ENCODE results near the gene C16orf90.
"Not testable (repeated sequence)": the region's sequence is repeated elsewhere in the genome, so short reads cannot be mapped to it uniquely, and the experiment has no call there.

Gene C16orf90

DNA sequence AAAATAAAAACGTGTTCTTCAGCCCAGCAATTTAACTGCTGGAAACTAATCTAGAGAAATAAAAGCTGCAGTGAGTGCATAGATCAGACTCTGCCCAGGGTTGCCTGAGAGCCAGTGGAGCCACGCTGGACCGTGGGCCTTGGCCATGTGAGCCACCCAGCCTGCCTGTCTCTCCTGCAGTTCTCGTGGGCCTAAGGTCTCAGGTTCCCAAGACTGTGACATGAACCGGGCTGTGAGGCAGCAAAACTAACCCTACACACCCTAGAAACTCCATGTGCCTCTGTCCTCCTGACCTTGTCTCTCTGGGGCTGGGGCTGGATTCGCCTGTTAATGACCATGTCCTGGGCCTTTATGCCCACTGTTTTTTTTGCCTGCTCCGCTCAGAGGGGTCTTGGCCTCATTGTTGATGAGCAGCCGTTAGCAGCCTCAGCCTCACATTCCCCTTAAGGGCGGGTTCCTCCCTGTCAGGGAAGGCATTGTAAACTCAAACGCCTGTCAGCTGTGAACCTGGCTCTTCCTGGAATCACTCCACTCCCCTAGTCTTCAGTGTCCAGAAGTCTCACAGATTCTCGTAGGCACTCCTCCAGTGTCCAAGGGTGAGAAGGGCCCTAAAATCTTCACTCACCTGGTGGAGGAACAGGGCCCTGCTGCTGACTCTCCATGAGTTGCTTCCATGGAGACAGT is 16.9 kb downstream of the C16orf90 start:
- Histone ChIP-seq H3K9ac (ENCODE audit: low read length) (no peak overlapping the region), H3K4me3 (ENCODE audit: low read length) (no peak overlapping the region), H3K27me3 (ENCODE audit: control insufficient read depth, insufficient read depth, low read length) (no peaks in the 10 kb centered on the region), H3K36me3 (ENCODE audit: control insufficient read depth, insufficient read depth, low read length) (peaks cover 8% of the 10 kb centered on the region), H3K9me3 (ENCODE audit: control insufficient read depth, low read length) (no peaks in the 10 kb centered on the region), H3K4me1 (ENCODE audit: control insufficient read depth, insufficient read depth, low read length) (peaks cover 21% of the 10 kb centered on the region)

DNA sequence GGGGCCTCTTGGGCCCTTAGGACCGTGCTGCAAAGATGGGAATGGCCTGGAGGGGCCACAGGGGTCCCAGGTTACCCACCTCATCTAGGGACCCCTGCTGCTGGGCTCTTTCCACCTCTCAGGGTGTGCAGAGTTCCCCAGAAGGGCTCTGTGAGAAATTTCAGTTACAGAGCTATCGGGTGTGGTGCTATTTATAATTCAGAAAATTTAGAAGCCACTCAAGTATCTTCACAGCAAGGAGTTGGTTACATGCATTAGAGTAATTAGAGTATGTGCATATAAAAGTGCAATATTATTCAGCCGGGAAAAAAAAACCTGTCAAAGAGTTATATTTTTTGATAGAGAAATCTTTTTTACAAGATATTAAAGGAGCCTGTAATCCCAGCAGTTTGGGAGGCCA is 18.9 kb downstream of the C16orf90 start:
- Histone ChIP-seq H3K4me3 (ENCODE audit: low read length) (no peak overlapping the region), H3K9ac (ENCODE audit: low read length) (no peak overlapping the region), H3K36me3 (ENCODE audit: control insufficient read depth, insufficient read depth, low read length) (peaks cover 8% of the 10 kb centered on the region), H3K27me3 (ENCODE audit: control insufficient read depth, insufficient read depth, low read length) (no peaks in the 10 kb centered on the region), H3K9me3 (ENCODE audit: control insufficient read depth, low read length) (no peaks in the 10 kb centered on the region), H3K4me1 (ENCODE audit: control insufficient read depth, insufficient read depth, low read length) (peaks cover 21% of the 10 kb centered on the region)

DNA sequence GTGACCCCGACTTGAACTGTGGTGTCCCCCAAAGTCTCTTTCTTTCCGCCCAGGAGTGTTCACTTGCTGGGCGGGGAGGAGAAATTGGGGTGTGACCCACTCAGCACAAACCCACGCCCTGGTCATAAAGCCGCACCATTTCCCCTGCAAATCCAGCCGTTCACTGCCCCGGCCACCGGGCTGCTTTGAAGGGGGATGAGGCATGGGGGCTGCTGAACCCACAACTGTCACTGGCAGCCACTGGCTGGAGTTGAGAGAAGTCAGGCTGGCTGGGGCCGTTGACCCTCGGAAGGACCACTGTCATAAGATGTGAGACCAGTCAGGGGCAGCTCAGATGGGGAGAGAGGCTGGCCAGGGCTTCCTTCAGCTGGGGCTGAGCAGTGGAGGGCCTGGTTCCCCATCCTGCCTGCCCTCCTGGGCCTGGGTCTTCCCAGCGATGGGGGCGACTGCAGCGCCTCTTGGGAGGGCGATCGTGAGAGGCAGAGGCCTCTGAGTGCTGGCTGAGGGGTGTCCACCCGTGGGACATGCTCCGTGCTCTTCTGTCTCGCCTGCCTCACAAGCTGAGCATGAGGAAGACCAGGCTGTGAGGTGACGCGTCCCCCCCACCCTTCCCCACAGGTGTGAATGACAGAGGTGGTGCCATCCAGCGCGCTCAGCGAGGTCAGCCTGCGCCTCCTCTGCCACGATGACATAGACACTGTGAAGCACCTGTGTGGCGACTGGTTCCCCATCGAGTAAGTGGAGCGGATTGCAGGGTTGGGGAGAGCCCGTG is 19.5 kb downstream of the C16orf90 start:
- Histone ChIP-seq H3K4me3 (ENCODE audit: low read length) (no peak overlapping the region), H3K9ac (ENCODE audit: low read length) (no peak overlapping the region), H3K9me3 (ENCODE audit: control insufficient read depth, low read length) (no peaks in the 10 kb centered on the region), H3K36me3 (ENCODE audit: control insufficient read depth, insufficient read depth, low read length) (peaks cover 8% of the 10 kb centered on the region), H3K4me1 (ENCODE audit: control insufficient read depth, insufficient read depth, low read length) (peaks cover 21% of the 10 kb centered on the region), H3K27me3 (ENCODE audit: control insufficient read depth, insufficient read depth, low read length) (no peaks in the 10 kb centered on the region)

DNA sequence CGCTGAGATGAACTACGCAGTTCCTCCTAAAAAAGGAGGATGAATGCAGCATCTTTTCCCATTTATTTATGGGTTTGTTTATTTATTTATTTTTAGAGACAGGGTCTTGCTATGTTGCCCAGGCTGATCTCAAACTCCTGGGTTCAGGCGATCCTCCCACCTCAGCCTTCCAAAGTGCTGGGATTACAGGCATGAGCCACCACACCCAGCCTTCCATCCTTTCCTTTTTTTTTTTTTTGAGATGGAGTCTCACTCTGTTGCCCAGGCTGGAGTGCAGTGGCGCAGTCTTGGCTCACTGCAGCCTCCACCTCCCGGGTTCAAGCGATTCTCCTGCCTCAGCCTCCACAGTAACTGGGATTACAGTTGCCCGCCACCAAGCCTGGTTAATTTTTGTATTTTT is 20.4 kb downstream of the C16orf90 start:
- H3K9ac ChIP-seq (ENCODE audit: low read length); H3K9me3 ChIP-seq (ENCODE audit: control insufficient read depth, low read length); H3K36me3 ChIP-seq (ENCODE audit: control insufficient read depth, insufficient read depth, low read length); H3K27me3 ChIP-seq (ENCODE audit: control insufficient read depth, insufficient read depth, low read length); H3K4me3 ChIP-seq (ENCODE audit: low read length): not testable (repeated sequence)
- peaks cover 21% of the 10 kb centered on the region for H3K4me1 ChIP-seq (ENCODE audit: control insufficient read depth, insufficient read depth, low read length)

DNA sequence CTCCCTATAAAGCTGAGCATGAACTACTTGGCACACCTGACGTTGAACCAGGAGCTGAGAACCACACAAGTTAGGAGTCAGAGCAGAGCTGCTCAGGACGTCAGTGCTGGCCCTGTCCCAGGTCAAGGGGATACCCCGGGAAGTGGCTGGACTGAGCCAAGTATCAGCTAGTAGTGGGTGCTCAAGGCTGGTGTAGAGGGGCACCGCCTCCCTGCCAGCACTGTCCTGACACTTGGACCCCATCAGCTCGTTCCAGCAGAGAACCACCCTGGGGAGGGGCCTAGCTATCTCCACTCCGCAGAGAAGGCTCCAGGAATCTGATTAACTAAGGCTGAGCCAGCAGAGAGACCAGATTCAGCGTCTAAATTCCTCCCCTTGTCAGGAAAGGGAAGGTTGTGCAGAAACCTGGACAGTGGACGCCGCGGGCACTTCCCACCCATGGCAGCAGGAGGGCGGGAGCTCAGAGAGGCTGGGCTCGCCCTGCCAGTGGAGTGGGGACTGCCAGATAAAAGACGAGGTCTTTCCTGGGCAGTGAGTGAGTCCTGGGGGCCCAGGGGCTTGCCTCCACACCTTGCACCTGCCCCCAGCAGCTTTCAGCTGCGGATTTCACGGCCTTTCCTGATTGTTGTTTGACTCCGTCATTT is 21.0 kb downstream of the C16orf90 start:
- H3K4me1 ChIP-seq (ENCODE audit: control insufficient read depth, insufficient read depth, low read length), result peaks cover 21% of the 10 kb centered on the region
- H3K27me3 ChIP-seq (ENCODE audit: control insufficient read depth, insufficient read depth, low read length), result no peaks in the 10 kb centered on the region
- no peak overlapping the region for H3K9ac ChIP-seq (ENCODE audit: low read length)
- H3K9me3 ChIP-seq (ENCODE audit: control insufficient read depth, low read length), result no peaks in the 10 kb centered on the region
- peaks cover 4% of the 10 kb centered on the region for H3K36me3 ChIP-seq (ENCODE audit: control insufficient read depth, insufficient read depth, low read length)
- no peak overlapping the region for H3K4me3 ChIP-seq (ENCODE audit: low read length)

DNA sequence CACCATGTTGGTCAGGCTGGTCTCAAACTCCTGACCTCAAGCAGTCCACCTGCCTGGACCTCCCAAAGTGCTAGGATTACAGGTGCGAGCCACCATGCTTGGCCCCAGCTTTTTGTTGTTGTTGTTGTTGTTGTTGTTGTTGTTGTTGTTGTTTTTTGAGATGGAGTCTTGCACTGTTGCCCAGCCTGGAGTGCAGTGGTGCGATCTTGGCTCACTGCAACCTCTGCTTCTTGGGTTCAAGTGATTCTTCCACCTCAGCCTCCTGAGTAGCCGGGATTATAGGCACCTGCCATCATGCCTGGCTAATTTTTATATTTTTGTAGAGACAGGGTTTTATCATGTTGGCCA is 21.7 kb downstream of the C16orf90 start:
- not testable (repeated sequence) for H3K36me3 ChIP-seq (ENCODE audit: control insufficient read depth, insufficient read depth, low read length); H3K9me3 ChIP-seq (ENCODE audit: control insufficient read depth, low read length); H3K27me3 ChIP-seq (ENCODE audit: control insufficient read depth, insufficient read depth, low read length); H3K4me3 ChIP-seq (ENCODE audit: low read length); H3K9ac ChIP-seq (ENCODE audit: low read length)
- H3K4me1 ChIP-seq (ENCODE audit: control insufficient read depth, insufficient read depth, low read length), result peaks cover 22% of the 10 kb centered on the region

DNA sequence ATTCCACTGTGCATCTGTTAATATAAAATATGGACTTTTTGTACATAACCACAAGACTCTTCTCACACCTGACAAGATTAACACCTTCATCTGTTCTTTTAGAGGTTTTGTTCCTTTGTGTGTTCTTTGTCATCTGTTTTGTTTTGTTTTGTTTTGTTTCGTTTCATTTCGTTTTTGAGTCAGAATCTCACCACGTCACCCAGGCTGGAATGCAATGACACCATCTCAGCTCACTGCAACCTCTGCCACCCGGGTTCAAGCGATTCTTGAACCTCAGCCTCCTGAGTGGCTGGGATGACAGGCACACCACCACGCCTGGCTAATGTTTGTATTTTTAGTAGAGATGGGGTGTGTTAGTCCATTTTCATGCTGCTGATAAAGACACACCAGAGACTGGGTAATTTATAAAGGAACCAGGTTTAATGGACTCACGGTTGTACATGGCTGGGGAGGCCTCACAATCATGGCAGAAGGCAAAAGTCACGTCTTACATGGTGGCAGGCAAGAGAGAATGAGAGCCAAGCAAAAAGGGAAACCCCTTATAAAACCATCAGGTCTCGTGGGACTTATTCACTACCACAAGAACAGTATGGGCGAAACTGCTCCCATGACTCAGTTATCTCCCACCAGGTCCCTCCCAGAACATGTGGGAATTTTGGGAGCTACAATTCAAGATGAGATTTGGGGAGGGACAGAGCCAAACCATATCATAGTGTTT is 22.3 kb downstream of the C16orf90 start:
- peaks cover 27% of the 10 kb centered on the region for H3K4me1 ChIP-seq (ENCODE audit: control insufficient read depth, insufficient read depth, low read length)
- no peaks in the 10 kb centered on the region for H3K27me3 ChIP-seq (ENCODE audit: control insufficient read depth, insufficient read depth, low read length)
- no peaks in the 10 kb centered on the region for H3K36me3 ChIP-seq (ENCODE audit: control insufficient read depth, insufficient read depth, low read length)
- H3K9me3 ChIP-seq (ENCODE audit: control insufficient read depth, low read length), result no peaks in the 10 kb centered on the region
- H3K4me3 ChIP-seq (ENCODE audit: low read length), result no peak overlapping the region
- no peak overlapping the region for H3K9ac ChIP-seq (ENCODE audit: low read length)

DNA sequence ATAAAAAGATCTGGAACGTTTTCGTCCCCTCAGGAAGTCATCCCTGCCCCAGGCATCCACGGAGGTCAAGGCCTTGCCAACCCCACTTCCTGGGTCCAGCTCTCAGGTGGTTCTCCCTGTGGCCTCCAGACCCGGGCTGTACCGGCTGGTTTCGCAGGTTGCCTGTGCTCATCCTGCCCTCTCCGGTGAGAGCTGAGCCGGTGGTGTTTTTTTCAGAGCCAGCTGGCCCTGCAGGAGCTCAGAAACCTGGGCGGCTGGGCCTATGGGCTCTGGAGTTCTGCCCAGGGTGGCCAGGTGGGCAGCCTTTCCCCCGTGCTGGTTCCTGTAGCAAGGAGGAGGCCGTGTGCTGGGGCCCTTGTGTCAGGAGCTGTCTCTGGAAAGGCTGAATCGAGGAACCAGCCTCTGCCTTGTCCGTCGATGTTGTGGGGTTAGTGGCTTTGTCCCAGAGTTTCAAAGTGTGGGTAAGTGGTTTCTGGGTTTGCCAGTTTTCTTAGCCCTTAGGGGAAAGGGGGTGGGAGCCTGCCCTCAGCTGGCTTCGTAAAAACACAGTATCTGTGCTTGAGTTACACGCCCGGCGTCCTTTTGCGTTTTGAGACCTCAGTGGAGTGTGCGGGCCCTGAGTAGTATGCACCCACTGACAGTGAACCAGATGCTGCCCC is 23.6 kb downstream of the C16orf90 start:
- H3K36me3 ChIP-seq (ENCODE audit: control insufficient read depth, insufficient read depth, low read length), result no peaks in the 10 kb centered on the region
- H3K27me3 ChIP-seq (ENCODE audit: control insufficient read depth, insufficient read depth, low read length), result no peaks in the 10 kb centered on the region
- H3K9me3 ChIP-seq (ENCODE audit: control insufficient read depth, low read length), result no peaks in the 10 kb centered on the region
- peaks cover 32% of the 10 kb centered on the region for H3K4me1 ChIP-seq (ENCODE audit: control insufficient read depth, insufficient read depth, low read length)
- no peak overlapping the region for H3K4me3 ChIP-seq (ENCODE audit: low read length)
- no peak overlapping the region for H3K9ac ChIP-seq (ENCODE audit: low read length)

DNA sequence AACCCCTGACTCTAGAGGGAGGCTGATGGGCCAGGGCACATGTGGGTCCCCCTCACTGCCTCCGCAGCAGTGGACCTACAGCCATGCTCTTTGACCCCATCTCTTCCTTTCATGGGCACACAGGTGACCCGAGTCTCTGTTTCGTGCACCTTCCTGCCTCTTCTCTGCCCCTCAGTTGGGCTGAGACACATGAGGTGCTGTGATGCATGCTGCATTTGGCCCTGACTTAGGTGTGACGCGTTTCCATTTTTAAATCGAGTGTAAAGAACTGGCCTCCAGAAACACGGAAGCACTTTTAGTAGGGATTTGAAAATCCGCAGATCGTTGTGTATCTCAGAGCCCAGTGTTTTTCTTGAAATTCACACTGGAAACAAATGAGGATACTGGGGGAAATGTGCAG is 24.6 kb downstream of the C16orf90 start:
- Histone ChIP-seq H3K9ac (ENCODE audit: low read length) (no peak overlapping the region), H3K4me3 (ENCODE audit: low read length) (no peak overlapping the region), H3K4me1 (ENCODE audit: control insufficient read depth, insufficient read depth, low read length) (peaks cover 27% of the 10 kb centered on the region), H3K27me3 (ENCODE audit: control insufficient read depth, insufficient read depth, low read length) (no peaks in the 10 kb centered on the region), H3K9me3 (ENCODE audit: control insufficient read depth, low read length) (no peaks in the 10 kb centered on the region), H3K36me3 (ENCODE audit: control insufficient read depth, insufficient read depth, low read length) (peaks cover 6% of the 10 kb centered on the region)

DNA sequence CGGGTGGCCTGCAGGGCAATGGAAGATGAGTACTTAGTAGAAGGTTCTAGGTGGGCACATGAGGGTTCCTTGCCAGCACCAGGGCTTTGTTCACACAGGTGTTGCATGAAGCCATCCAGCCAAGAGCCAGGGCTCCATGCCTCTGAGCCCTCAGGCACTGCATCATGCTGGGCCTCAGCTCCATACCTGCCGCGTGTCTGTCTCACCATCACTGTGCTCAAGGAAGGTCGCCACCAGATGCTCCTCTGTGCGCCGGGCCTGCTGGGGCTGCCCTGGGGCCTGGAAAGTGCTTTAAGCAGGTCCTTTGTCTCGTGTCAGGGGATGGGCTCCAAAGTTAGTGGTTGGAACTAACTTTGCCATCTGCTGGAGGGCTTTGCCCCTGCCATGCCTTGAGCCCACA is 25.6 kb downstream of the C16orf90 start:
- peaks cover 19% of the 10 kb centered on the region for H3K4me1 ChIP-seq (ENCODE audit: control insufficient read depth, insufficient read depth, low read length)
- H3K9me3 ChIP-seq (ENCODE audit: control insufficient read depth, low read length), result no peaks in the 10 kb centered on the region
- H3K9ac ChIP-seq (ENCODE audit: low read length), result no peak overlapping the region
- no peak overlapping the region for H3K4me3 ChIP-seq (ENCODE audit: low read length)
- H3K36me3 ChIP-seq (ENCODE audit: control insufficient read depth, insufficient read depth, low read length), result peaks cover 10% of the 10 kb centered on the region
- H3K27me3 ChIP-seq (ENCODE audit: control insufficient read depth, insufficient read depth, low read length), result no peaks in the 10 kb centered on the region

DNA sequence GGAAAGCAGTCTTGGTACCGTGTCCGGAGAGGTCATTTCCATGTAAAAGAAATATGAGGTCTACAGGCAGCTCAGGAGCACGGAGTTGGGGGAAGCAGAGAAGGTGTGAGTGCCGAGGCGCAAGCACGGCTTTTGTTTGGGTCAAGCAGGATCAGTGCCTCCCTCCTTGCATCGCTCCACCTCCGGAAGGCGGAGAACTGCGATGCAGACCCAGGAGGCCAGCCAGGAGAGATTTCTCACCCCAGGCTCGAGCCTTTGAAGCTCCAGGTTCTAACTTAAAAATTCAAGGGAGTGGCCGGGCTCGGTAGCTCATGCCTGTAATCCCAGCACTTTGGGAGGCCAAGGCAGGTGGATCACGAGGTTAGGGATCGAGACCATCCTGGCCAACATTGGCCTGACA is 26.8 kb downstream of the C16orf90 start:
- Histone ChIP-seq H3K4me1 (ENCODE audit: control insufficient read depth, insufficient read depth, low read length) (peaks cover 19% of the 10 kb centered on the region), H3K4me3 (ENCODE audit: low read length) (no peak overlapping the region), H3K9me3 (ENCODE audit: control insufficient read depth, low read length) (no peaks in the 10 kb centered on the region), H3K9ac (ENCODE audit: low read length) (no peak overlapping the region), H3K27me3 (ENCODE audit: control insufficient read depth, insufficient read depth, low read length) (no peaks in the 10 kb centered on the region), H3K36me3 (ENCODE audit: control insufficient read depth, insufficient read depth, low read length) (peaks cover 10% of the 10 kb centered on the region)
